ENCODE measurements around the gene WEE1. TPM values are rescaled to one million over a fixed set of nuclear protein-coding genes. Genes with fewer than 3 reads are reported as not detected.

Gene WEE1
- total RNA-seq, 1 donor = 32.2 TPM

DNA sequence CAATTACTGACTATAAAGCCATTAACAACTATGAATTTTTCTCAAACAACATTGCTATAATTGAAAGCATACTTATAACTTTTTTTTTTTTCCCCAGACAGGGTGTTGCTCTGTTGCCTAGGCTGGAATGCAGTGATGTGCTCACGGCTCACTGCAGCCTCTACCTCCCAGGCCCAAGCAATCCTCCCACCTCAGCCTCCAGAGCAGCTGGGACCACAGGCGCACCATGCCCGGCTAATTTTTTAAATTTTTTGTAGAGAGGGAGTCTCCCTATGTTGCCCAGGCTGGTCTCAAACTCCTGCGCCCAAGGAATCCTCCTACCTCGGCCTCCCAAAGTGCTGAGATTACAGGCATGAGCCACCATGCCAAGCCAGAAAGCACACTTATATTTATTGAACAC lies 6.1 kb upstream of the WEE1 start:
- Histone ChIP-seq H3K4me3 (ENCODE audit: insufficient read depth, low read length) (no peak overlapping the region), H3K27ac (ENCODE audit: low read depth, low read length) (peak overlapping the region; percentile 97), H3K4me1 (ENCODE audit: insufficient read depth, low read length) (peaks cover 44% of the 10 kb centered on the region), H3K36me3 (ENCODE audit: insufficient read depth, low read length) (no peaks in the 10 kb centered on the region), H3K4me2 (ENCODE audit: insufficient read depth, low read length) (no peak overlapping the region), H3K79me2 (ENCODE audit: insufficient read depth, low read length) (no peaks in the 10 kb centered on the region), H4K20me1 (ENCODE audit: insufficient read depth, low read length) (no peaks in the 10 kb centered on the region), H2AFZ (ENCODE audit: low read length) (no peak overlapping the region), H3K27me3 (ENCODE audit: insufficient read depth, low read length) (no peaks in the 10 kb centered on the region), H3K9me3 (ENCODE audit: low read depth, low read length) (no peaks in the 10 kb centered on the region)
- TF ChIP-seq, protein P1, sequence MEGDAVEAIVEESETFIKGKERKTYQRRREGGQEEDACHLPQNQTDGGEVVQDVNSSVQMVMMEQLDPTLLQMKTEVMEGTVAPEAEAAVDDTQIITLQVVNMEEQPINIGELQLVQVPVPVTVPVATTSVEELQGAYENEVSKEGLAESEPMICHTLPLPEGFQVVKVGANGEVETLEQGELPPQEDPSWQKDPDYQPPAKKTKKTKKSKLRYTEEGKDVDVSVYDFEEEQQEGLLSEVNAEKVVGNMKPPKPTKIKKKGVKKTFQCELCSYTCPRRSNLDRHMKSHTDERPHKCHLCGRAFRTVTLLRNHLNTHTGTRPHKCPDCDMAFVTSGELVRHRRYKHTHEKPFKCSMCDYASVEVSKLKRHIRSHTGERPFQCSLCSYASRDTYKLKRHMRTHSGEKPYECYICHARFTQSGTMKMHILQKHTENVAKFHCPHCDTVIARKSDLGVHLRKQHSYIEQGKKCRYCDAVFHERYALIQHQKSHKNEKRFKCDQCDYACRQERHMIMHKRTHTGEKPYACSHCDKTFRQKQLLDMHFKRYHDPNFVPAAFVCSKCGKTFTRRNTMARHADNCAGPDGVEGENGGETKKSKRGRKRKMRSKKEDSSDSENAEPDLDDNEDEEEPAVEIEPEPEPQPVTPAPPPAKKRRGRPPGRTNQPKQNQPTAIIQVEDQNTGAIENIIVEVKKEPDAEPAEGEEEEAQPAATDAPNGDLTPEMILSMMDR (IDR thresholded peaks at IDR 0.05; ENCODE audit: extremely low read depth, low read depth, low read length) = no peak
- no peak for DNase-seq (ENCODE audit: insufficient read length, low spot score, missing footprints)

- no peaks in the 10 kb centered on the region for H3K36me3 ChIP-seq (ENCODE audit: insufficient read depth, low read length)
- H3K4me2 ChIP-seq (ENCODE audit: insufficient read depth, low read length) = peak overlapping the region; percentile 77
- peaks cover 46% of the 10 kb centered on the region for H3K4me1 ChIP-seq (ENCODE audit: insufficient read depth, low read length)
- H3K79me2 ChIP-seq (ENCODE audit: insufficient read depth, low read length) = no peaks in the 10 kb centered on the region
- H3K9me3 ChIP-seq (ENCODE audit: low read depth, low read length) = no peaks in the 10 kb centered on the region
- H2AFZ ChIP-seq (ENCODE audit: low read length) = peak overlapping the region; percentile 24
- no peak overlapping the region for H3K4me3 ChIP-seq (ENCODE audit: insufficient read depth, low read length)
- no peaks in the 10 kb centered on the region for H3K27me3 ChIP-seq (ENCODE audit: insufficient read depth, low read length)
- TF ChIP-seq, protein P1 (IDR thresholded peaks at IDR 0.05; ENCODE audit: extremely low read depth, low read depth, low read length) = no peak
- H4K20me1 ChIP-seq (ENCODE audit: insufficient read depth, low read length) = no peaks in the 10 kb centered on the region
- no peak for DNase-seq (ENCODE audit: insufficient read length, low spot score, missing footprints)
- peak overlapping the region; percentile 97 for H3K27ac ChIP-seq (ENCODE audit: low read depth, low read length)
Measured at GRCh38 chr11:9568161-9568853, 5.2 kb upstream of the WEE1 start.

GRCh38 chr11:9568854-9569587 lies 4.4 kb upstream of the WEE1 start:
- H3K4me1 ChIP-seq (ENCODE audit: insufficient read depth, low read length) = peaks cover 46% of the 10 kb centered on the region
- H3K4me2 ChIP-seq (ENCODE audit: insufficient read depth, low read length) = peak overlapping the region; percentile 77
- H4K20me1 ChIP-seq (ENCODE audit: insufficient read depth, low read length) = no peaks in the 10 kb centered on the region
- H3K27ac ChIP-seq (ENCODE audit: low read depth, low read length) = peak overlapping the region; percentile 97
- H2AFZ ChIP-seq (ENCODE audit: low read length) = peak overlapping the region; percentile 19
- TF ChIP-seq, protein P1 (IDR thresholded peaks at IDR 0.05; ENCODE audit: extremely low read depth, low read depth, low read length) = no peak
- H3K79me2 ChIP-seq (ENCODE audit: insufficient read depth, low read length) = peaks cover 4% of the 10 kb centered on the region
- H3K27me3 ChIP-seq (ENCODE audit: insufficient read depth, low read length) = no peaks in the 10 kb centered on the region
- peak; percentile 90 for DNase-seq (ENCODE audit: insufficient read length, low spot score, missing footprints)
- H3K4me3 ChIP-seq (ENCODE audit: insufficient read depth, low read length) = peak overlapping the region; percentile 30
- H3K9me3 ChIP-seq (ENCODE audit: low read depth, low read length) = no peaks in the 10 kb centered on the region
- no peaks in the 10 kb centered on the region for H3K36me3 ChIP-seq (ENCODE audit: insufficient read depth, low read length)

GRCh38 chr11:9569588-9570164 lies 3.8 kb upstream of the WEE1 start:
- Histone ChIP-seq H4K20me1 (ENCODE audit: insufficient read depth, low read length) (no peaks in the 10 kb centered on the region), H3K27ac (ENCODE audit: low read depth, low read length) (peak overlapping the region; percentile 97), H2AFZ (ENCODE audit: low read length) (peak overlapping the region; percentile 19), H3K4me2 (ENCODE audit: insufficient read depth, low read length) (peak overlapping the region; percentile 77), H3K36me3 (ENCODE audit: insufficient read depth, low read length) (no peaks in the 10 kb centered on the region), H3K4me3 (ENCODE audit: insufficient read depth, low read length) (no peak overlapping the region), H3K27me3 (ENCODE audit: insufficient read depth, low read length) (no peaks in the 10 kb centered on the region), H3K79me2 (ENCODE audit: insufficient read depth, low read length) (peaks cover 10% of the 10 kb centered on the region), H3K9me3 (ENCODE audit: low read depth, low read length) (no peaks in the 10 kb centered on the region), H3K4me1 (ENCODE audit: insufficient read depth, low read length) (peaks cover 46% of the 10 kb centered on the region)
- DNase-seq (ENCODE audit: insufficient read length, low spot score, missing footprints) = no peak
- TF ChIP-seq, protein P1 (IDR thresholded peaks at IDR 0.05; ENCODE audit: extremely low read depth, low read depth, low read length) = no peak

All from osteoblast (primary cell).